GM18907 (cell line): ENCODE measurements around the gene GPR32.
"Not testable (repeated sequence)": the region's sequence is repeated elsewhere in the genome, so short reads cannot be mapped to it uniquely, and the experiment has no call there.

Experiments
- ATAC-seq: cut with Tn5 transposase; IDR thresholded peaks from one replicate; pipeline ENCODE4 v1.9.1; 2021; ENCODE audit warnings: mild to moderate bottlenecking, moderate library complexity; ENCODE audit not compliant: unreplicated experiment

GPR32 gene

GRCh38 chr19:50770164-50770563 is at the start of gene GPR32:
Gene GPR32, plus strand, starts transcription at chr19:50770464. Its CDS starts 137 bp downstream, at chr19:50770601.
- ATAC-seq, result not testable (repeated sequence)

- ATAC-seq, result no peak
These were observed 49.3 kb upstream of the GPR32 start for GRCh38 chr19:50720921-50721381.

DNA sequence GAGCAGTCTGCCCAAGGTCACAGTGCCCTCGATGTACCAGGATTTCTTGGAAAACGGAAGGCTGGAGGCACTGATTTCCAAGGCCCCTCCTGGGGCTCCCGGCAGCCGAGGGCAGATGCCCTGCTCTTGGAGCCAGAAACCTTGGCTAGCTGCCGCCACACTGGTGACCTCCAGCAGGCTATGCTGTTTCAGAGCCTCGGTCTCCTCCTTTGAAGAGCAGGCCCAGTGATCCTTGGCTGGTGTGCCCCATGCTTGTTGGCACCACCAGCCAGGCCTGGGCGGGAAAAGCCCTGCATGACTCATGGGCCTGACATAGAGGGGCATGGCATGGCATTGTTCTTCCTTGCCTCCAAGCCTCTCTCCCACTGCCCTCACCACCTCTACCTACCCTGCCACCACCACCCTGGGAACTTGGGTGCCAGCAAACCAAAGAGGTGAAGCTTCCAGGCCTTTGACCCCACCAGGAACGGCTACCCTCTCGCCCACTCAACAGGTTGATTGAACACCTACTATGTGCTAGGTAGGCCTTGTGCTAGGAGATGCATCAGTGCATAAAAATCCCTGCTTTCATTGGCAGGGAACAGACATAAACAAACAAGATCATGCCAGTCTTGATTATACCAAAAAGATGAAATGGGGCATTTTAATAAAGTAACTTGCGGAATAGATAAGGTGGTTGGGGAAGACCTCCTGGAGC is 48.7 kb upstream of the GPR32 start:
- ATAC-seq, result no peak

DNA sequence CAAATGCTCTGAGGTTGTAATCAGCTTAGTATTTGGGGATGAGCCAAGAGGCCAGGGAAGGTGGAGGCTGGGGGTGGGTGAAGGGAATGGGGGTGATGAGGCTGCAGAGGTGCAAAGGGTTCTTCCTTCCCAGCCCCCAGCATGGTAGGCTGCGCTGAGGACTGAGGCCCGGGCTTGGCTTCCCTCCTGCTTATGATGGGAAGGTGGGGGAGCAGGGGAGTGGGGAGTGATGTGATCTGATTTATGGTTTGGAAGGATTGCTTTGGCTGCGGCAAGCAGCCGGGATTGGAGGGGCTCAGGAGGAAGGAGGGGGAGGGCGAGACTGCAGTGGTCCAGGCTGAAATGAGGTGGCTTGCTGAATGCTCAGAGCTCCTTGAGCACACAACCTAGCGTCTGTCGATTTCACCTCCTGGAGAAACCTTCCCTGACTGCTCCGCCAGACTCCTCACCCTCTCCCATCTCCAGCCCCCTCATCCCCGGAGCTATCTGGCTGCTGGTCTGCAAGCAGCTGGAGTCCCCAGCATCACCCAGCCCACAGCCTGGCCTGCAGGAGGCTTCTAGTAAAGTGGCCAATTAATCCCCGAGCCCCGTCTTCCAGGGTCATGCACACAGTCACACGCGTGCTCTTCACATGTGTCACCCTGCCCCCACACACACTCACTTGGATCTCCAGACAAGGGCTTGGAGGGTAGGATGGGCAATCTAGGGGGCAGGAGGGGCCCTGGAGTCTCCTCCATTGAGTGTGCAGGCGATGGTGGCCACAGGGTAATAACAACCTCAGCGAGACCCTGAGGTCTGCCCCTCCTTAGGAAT is 47.9 kb upstream of the GPR32 start:
- no peak for ATAC-seq

GRCh38 chr19:50723069-50723468 is 47.2 kb upstream of the GPR32 start, which contains the start of gene CLEC11A:
Gene CLEC11A, plus strand, starts transcription at chr19:50723364. Its CDS starts 162 bp downstream, at chr19:50723526.
- no peak for ATAC-seq

GRCh38 chr19:50723735-50724521 is 46.3 kb upstream of the GPR32 start:
- no peak for ATAC-seq

- peak; percentile 70 for ATAC-seq
These were observed 45.6 kb upstream of the GPR32 start for GRCh38 chr19:50724522-50725217.

DNA sequence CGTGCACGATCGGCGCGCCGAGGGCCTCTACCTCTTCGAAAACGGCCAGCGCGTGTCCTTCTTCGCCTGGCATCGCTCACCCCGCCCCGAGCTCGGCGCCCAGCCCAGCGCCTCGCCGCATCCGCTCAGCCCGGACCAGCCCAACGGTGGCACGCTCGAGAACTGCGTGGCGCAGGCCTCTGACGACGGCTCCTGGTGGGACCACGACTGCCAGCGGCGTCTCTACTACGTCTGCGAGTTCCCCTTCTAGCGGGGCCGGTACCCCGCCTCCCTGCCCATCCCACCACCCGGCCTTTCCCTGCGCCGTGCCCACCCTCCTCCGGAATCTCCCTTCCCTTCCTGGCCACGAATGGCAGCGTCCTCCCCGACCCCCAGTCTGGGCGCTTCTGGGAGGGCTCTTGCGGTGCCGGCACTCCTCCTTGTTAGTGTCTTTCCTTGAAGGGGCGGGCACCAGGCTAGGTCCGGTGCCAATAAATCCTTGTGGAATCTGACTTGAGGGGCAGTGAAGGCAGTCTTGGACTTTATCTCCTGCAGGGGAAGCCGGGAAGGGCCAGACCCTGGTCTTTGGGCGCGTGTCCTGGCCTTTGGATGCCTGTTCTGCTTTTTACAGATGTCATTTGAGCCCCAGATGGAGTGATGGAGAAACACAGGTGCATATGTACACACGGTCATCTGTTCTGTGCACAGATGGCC is 44.9 kb upstream of the GPR32 start:
- peak; percentile 27 for ATAC-seq

DNA sequence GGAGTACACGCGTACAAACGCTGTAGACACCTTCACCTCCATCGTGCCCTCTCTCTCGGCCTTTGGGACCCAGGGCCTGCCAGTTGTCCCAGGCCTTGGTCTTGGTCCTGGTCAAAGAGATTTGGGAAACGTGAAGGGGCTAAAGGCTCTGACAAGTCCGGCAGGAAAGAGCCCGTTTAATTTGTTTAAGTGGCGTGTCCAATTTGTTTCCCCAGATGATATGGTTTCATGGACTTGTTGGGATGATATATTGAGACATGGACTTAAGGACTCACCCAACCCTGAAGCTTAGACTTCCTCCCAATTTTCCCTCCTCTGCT is 44.4 kb upstream of the GPR32 start:
- ATAC-seq, result no peak

- no peak for ATAC-seq
These were observed 42.1 kb upstream of the GPR32 start for GRCh38 chr19:50728084-50728737.

DNA sequence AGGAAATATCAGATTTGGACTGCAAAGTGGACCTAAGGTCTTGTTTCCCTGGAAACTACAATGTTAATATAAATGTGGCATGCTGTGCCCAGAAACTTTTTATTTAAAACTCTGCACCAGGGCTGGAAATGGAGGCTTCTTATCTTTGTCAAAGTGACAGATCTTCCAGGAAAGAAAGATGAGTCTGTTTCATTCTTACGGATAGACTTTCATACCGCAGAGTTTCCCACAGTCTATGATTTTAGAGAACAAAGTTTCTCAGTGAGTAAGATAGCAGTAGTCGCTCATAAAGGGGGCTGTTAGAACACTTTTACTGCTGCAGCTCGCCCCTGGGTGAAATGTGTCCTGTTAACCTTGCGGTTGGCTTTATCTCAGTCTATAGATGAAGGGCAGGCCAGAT is 40.4 kb upstream of the GPR32 start:
- ATAC-seq, result no peak

GRCh38 chr19:50735869-50736268 is 34.4 kb upstream of the GPR32 start:
- ATAC-seq, result no peak

DNA sequence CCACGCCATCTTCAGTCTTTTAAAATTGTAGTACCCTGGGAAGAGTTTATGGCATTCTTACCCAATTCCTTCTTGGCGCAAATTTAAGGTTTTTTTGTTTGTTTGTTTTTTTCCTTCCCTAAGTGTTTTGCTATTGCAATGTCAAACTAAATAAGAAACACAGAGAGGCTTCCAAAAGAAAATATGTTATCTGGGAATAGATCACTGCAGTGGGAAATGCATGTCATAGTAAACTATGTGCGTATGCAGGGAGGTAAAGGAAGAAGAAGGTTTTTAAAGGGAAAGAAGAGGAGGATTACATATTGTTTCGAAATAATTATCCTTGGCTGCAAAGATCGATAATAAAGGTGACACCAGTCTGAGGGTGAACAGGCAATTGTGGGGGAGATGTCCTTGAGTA is 33.9 kb upstream of the GPR32 start:
- no peak for ATAC-seq

- ATAC-seq, result no peak
These were observed 30.9 kb upstream of the GPR32 start for GRCh38 chr19:50739132-50739913.

GRCh38 chr19:50739914-50740426 is 30.3 kb upstream of the GPR32 start:
- ATAC-seq, result no peak

- ATAC-seq, result no peak
These were observed 28.9 kb upstream of the GPR32 start for GRCh38 chr19:50741179-50741933.

DNA sequence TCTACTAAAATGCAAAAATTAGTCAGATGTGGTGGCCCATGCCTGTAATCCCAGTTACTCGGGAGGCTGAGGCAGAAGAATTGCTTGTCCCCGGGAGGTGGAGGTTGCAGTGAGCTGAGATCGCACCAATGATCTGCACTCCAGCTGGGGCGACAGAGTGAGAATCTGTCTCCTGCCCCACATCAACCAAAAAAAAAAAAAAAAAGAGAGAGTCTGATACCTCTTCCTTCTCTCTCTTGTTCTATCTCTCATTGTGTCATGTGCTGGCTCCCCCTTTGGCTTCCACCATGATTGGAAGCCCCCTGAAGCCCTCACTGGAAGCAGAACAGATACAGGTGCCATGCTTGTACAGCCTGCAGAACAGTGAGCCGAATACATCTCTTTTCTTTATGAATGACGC is 26.7 kb upstream of the GPR32 start:
- ATAC-seq, result no peak

DNA sequence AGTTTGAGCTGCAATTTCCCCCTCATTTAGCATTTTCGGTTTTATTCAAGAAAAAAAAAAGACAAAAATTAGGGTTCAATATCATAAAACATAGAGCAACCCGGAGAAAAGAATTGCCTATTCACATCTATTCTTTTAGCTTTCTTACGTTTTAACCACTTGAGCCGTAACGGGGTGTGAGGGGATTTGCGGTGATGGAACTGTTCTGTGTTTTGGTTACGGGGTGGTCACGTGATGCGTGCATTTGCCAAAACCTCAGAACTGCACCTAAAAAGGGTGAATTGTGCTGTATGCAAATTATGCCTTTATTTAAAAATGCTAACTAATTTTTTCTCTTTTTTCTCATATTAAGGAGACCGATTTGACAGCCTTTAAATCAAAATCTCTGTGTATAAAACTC is 25.0 kb upstream of the GPR32 start:
- no peak for ATAC-seq
